ENCODE results near the gene DEFB114.

DNA sequence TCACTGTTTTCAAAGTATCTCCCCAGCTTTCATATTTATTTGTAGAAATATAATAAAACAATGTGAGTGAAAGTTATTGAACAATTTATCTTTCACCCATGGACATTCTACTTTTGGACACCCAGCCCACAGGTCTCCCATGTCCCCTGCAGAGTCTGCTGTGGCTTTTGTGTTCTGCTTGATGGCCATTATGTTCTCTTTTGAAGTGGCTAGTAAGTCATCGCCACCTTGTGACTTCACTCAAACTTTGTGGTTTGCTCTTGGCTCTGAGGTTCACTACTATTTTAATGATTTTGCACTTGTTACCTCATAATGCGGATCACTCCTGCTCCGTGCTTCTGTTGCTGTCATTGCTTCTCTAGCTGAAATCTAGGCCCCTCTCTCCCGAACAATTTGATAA, 15.6 kb upstream of the DEFB114 start:
- TF ChIP-seq POLR2AphosphoS5 (IDR thresholded peaks at IDR 0.05; ENCODE audit: borderline replicate concordance, low read depth, low read length) (no peak), EZH2 (IDR thresholded peaks at IDR 0.05) (no peak), FOXP2 (optimal IDR thresholded peaks at IDR 0.05; ENCODE audit: control extremely low read depth, extremely low read length, insufficient read depth) (no peak)
